HG03575 (cell line): ENCODE data around the gene ADGRA1.

ENCODE experiments used
- ATAC-seq: cut with Tn5 transposase; IDR thresholded peaks from one replicate; pipeline ENCODE4 v1.9.1; 2021; ENCODE audit not compliant: unreplicated experiment, insufficient number of reproducible peaks, low FRiP score; ENCODE audit errors: extremely low read depth

ADGRA1 gene

GRCh38 chr10:133180192-133180964 lies 92.7 kb downstream of the ADGRA1 start:
- ATAC-seq = no peak

- ATAC-seq = no peak
Measured at GRCh38 chr10:133180965-133181639, 93.4 kb downstream of the ADGRA1 start.
